ENCODE results near the gene RNASE1.

DNA sequence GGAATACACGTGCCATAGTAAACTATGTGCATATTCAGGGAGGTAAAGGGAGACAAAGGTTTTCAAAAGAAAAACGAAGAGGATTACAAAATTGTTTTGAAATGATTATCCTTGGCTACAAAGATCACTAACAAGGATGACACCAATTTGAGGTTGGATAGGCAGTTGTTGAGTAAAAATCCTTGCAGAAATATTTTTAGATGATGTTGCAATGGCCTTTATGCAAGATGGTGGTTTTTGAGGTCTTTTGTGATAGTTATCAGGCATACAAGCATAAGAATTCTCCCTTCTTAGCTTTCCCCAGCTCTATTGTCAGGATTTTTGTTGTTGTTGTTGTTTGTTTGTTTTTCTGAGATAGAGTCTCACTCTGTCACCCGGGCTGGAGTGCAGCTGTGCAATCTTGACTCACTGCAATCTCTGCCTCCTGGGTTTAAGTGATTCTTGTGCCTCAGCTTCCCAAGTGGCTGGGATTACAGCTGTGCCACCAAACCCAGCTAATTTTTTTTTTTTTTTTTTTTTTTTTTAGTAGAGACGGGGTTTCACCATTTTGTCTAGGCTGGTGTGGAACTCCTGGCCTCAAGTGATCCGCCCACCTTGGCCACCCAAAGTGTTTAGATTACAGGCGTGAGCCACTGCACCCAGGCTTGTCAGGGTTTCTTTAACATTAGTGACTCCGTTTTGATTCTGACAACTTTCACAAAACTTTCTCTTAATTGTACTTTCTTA is 7.8 kb downstream of the RNASE1 start:
- TF ChIP-seq CTCF (IDR thresholded peaks at IDR 0.05; ENCODE audit: insufficient read depth, low read length, poor library complexity, severe bottlenecking) = no peak
- TF ChIP-seq EZH2phosphoT487 (conservative IDR thresholded peaks at IDR 0.05; ENCODE audit: low read length) = no peak
